IPS-18c (cell line): ENCODE measurements around the gene DPP3.
"Not testable (repeated sequence)": the region's sequence is repeated elsewhere in the genome, so short reads cannot be mapped to it uniquely, and the experiment has no call there.

Experiments used
- H3K4me3 ChIP-seq: 2 replicates; pipeline ENCODE4 v1.7.0; 2013; ENCODE audit warnings: low read depth, mild to moderate bottlenecking, low read length, moderate library complexity; ENCODE audit not compliant: insufficient read depth
- H3K9me3 ChIP-seq: one replicate; pipeline ENCODE4 v1.6.1; 2013; ENCODE audit warnings: mild to moderate bottlenecking, low read length, moderate library complexity; ENCODE audit not compliant: control insufficient read depth, insufficient read depth

Gene DPP3

DNA sequence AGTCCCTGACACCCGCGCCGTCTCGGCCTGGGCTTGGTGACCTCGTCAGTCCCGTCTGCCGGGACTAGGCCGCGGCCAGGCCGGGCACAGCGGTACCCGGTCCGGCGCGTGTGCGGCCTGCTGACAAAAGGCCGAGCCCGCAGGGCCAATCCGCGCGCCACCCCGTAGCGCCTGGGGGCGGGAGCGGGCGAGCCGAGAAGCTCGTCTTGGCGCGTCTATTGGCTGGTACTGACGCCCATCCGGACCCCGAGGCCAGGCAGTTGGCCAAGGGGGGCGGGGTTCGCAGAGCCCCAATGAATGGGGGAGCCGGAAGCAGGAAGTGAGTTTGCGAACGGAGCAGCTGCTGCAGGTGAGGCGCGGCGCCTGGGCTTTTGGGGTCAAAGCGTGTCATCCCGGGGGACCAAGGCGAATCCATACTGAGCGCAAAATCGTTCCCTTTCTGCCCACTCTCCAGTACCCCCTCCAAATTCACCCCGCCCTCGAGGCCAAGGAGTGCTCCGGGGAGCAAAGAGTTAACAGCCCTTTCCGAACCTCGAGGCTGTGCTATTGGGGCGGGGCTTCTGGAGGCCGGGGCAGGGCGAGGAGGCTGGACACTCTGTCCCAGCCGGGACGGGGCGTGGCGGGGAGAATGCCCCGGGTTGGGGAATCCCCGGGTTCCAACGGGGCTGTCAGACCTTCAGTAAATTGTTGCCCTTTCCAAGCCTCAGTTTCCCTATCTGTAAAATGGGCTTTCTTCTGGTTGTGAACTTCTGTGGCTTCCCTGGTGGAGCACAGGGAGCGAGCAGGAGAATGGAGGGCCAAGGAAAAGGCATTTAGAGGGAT is at the start of gene DPP3:
DPP3 (plus strand) TSS at position 318 of the 822 bp plus-strand sequence. CDS start 1,767 bp downstream, outside the sequence.
- H3K4me3 ChIP-seq = peak within 1 kb of the TSS; percentile 88
- no peaks in the 10 kb centered on the region for H3K9me3 ChIP-seq

DNA sequence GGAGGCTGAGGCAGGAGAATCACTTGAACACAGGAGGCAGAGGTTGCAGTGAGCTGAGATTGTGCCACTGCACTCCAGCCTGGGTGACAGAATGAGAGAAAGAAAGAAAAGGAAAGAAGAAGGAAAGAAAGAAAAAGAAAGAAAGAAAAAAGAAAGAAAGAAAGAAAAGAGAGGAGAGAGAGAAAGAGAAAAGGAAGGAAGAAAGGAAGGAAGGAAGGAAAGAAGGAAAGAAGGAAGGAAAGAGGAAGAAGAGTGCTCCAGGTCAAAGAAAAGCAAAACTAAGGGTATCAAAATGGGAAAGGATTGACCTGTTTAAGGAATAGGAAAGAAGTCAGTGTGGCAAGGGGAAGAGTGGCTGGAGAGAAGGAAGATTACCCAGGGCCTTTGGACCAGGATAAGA is 48.9 kb upstream of the DPP3 start:
- H3K4me3 ChIP-seq = not testable (repeated sequence)

GRCh38 chr11:66431871-66432329 is 48.3 kb upstream of the DPP3 start:
- not testable (repeated sequence) for H3K9me3 ChIP-seq, H3K4me3 ChIP-seq

More for the DNA sequence above, 48.9 kb upstream of the DPP3 start:
- H3K9me3 ChIP-seq = not testable (repeated sequence)

DNA sequence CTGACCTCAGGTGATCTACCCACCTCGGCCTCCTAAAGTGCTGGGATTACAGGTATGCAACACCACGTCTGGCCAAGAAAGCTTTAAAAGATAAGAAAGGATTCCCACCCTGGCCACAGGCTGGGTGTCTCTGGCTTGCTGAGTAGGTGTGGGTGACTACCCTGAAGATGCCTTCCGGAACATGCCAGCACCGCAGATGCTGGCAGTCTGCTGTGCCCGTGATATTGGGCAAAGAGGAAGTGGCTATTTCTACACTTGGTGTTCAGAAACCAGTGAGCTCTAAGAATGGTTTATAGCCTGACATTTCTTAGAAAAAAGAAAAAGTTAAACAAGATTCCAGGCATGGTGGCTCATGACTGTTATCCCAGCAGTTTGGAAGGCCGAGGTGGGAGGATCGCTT is 47.6 kb upstream of the DPP3 start:
- H3K9me3 ChIP-seq = no peaks in the 10 kb centered on the region
- no peak overlapping the region for H3K4me3 ChIP-seq

DNA sequence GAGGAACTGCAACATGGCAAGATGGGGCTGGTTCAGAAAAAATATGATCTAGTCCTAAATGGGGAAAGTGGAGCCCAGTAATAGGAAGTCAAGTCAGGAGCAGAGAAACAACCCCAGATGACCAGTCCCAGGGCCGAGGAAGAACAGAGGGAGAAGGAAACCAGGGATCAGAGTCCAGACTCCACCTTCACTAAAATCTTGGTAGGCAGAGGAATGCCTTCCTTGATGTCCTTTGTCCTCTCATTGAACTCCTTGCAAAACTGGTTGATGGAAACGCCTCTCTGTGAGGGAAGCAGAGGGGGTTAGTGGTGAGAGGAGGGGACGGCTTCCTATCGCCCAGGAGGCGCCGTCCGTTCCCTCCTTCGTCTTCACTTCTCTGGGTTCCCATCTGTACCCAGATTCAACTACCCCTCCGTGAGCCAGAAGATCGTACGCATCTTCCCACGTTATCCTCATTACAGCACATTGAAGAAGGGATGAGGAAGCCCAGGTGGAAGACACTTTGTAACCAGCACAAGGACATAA is 42.2 kb upstream of the DPP3 start:
- peaks cover 2% of the 10 kb centered on the region for H3K9me3 ChIP-seq
- H3K4me3 ChIP-seq = peak overlapping the region; percentile 95

DNA sequence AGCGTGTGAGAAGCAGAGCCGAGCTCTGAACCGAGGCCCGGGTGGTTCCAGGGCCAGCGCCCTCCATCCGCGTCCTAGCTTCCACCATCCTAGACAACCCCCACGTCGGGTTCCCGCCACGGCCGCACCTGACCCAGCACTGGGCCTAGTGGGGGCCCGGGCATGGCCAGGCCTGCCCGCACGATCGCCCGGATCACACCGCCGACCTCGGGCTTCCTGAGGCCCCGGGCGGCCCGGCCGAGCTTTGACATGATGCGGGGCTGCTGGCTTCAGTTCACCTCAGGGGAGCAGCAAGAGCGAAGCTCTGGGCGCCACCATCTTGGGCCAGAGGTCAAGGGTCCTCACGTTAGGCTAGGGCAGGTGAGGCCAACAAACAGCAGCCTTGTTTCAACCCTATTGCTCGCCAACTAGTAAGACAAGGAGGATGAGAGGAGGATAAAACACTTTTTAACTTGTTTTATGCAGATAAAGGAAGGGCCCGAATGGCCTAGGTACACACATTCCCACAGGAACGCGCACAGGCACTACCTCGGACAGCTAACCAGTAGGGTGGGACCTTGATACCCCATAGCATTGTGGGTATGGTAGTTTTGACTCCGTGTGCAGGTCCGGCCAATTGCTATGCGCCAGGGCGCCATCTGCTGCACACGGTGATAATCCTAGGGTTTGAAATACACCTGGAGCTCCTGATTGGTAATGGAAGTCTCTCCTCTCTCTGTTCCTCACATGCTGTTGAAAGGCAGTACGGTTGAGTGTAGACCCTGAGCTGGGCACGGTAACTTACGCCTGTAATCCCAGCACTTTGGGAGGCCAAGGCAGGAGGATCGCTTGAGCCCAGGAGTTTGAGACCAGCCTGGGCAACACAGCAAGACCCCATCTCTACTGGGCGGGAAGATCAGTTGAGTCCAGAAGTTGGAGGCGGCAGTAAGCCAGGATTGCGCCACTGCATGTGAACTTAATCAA is 41.4 kb upstream of the DPP3 start, which contains the start of gene MRPL11:
MRPL11 (minus strand) TSS at position 345 of the 963 bp plus-strand sequence; CDS start at position 251, 94 bp downstream.
- H3K4me3 ChIP-seq = peak within 1 kb of the TSS; percentile 95
- peaks cover 3% of the 10 kb centered on the region for H3K9me3 ChIP-seq

DNA sequence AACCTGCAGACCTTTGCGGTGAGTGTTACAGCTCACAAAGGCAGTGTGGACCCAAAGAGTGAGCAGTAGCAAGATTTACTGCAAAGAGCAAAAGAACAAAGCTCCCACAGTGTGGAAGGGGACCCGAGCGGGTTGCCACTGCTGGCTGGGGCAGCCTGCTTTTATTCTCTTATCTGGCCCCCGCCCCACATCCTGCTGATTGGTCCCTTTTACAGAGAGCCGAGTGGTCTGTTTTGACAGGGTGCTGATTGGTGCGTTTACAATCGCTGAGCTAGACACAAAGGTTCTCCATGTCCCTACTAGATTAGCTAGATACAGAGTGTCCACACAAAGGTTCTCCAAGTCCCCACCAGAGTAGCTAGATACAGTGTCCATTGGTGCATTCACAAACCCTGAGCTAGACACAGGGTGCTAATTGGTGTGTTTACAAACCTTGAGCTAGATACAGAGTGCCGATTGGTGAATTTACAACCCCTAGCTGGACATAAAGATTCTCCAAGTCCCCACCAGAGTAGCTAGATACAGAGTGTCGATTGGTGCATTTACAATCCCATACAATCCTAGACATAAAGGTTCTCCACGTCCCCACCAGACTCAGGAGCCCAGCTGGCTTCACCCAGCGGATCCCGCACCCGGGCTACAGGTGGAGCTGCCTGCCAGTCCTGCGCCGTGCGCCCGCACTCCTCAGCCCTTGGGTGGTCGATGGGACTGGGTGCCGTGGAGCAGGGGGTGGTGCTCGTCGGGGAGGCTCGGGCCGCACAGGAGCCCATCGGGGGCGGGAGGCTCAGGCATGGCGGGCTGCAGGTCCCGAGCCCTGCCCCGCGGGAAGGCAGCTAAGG is 39.9 kb upstream of the DPP3 start:
- not testable (repeated sequence) for H3K9me3 ChIP-seq, H3K4me3 ChIP-seq

DNA sequence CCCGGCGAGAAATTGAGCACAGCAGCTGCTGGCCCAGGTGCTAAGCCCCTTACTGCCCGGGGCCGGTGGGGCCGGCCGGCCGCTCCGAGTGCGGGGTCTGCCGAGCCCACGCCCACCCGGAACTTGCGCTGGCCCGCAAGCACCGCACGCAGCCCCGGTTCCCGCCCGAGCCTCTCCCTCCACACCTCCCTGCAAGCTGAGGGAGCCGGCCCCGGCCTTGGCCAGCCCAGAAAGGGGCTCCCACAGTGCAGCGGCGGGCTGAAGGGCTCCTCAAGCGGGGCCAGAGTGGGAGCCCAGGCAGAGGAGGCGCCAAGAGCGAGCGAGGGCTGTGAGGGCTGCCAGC is 39.3 kb upstream of the DPP3 start:
- not testable (repeated sequence) for H3K4me3 ChIP-seq, H3K9me3 ChIP-seq

GRCh38 chr11:66443602-66444001 is 36.6 kb upstream of the DPP3 start:
- H3K9me3 ChIP-seq = peaks cover 7% of the 10 kb centered on the region
- no peak overlapping the region for H3K4me3 ChIP-seq

GRCh38 chr11:66447012-66447411 is 33.2 kb upstream of the DPP3 start:
- peaks cover 7% of the 10 kb centered on the region for H3K9me3 ChIP-seq
- H3K4me3 ChIP-seq = no peak overlapping the region

DNA sequence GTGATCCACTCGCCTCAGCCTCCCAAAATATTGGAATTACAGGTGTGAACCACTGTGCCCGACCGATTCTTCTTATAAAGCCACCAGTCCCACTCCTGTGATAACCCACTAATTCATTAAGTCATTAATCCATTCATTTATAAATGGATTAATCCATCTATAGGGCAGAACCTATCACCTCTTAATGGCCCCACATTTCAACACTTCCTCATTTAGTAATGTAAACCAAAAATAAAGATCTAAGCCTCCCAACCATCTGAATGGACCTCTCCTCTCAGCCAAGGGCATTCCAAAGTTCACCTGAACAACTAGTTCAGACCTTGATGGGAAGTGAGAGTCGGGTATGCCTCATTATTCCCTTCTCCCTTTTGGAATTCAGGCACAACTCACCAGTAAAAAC is 31.7 kb upstream of the DPP3 start:
- Histone ChIP-seq H3K4me3 (no peak overlapping the region), H3K9me3 (peaks cover 5% of the 10 kb centered on the region)

DNA sequence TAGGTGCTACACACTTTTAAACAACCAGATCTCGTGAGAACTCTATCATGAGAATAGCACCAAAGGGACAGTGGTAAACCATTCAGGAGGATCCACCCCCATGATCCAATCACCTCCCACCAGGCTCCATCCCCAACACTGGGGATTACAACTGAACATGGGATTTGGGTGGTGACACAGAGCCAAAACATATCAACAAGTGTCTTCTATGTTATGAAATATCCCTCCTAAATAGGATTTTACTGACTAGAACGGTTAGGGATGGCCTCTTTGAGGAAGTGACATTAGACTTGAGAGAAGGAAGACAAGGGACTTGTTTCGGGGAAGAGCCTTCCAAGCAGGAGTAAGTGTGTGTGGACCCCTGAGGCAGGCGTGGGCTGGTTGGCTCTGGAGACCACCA is 29.7 kb upstream of the DPP3 start:
- Histone ChIP-seq H3K4me3 (no peak overlapping the region), H3K9me3 (peaks cover 2% of the 10 kb centered on the region)

GRCh38 chr11:66451663-66452062 is 28.6 kb upstream of the DPP3 start:
- H3K9me3 ChIP-seq = peaks cover 2% of the 10 kb centered on the region
- H3K4me3 ChIP-seq = no peak overlapping the region

DNA sequence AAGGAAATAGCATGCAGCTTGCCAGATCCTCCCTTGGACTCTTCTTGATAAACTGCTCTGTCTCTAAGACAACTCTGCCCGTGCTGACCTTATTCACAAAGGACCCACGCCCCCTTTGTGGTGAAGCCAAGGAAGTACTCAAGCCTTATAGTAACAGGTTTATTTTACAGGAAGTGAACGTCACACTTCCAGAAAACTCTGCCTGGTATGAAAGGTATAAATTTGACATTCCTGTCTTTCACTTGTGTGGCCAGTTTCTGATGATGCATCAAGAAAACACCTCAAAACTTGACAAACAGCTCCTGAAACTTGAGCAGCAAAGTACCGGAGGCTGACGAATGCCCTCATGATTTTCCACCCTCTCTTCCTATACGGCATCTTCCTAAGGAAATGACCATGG is 26.0 kb upstream of the DPP3 start:
- Histone ChIP-seq H3K4me3 (no peak overlapping the region), H3K9me3 (peaks cover 2% of the 10 kb centered on the region)

GRCh38 chr11:66454828-66455227 is 25.4 kb upstream of the DPP3 start:
- no peak overlapping the region for H3K4me3 ChIP-seq
- peaks cover 2% of the 10 kb centered on the region for H3K9me3 ChIP-seq

DNA sequence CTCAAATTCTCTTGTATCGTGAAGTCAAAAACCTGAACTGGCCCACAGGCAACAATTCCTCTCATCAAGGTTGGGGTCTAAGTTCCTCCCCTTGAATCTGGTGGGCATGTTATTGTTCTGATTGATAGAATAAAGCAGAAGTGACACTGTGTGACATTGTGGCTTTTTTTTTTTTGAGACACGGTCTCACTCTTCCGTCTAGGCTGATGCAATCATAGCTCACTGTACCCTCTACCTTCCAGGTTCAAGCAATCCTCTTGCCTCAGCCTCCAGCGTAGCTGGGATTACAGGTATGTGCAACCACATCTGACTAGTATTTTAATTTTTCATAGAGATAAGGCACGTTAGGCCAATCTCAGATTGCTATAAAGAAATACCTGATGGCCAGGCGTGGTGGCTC is 22.4 kb upstream of the DPP3 start:
- Histone ChIP-seq H3K9me3 (peaks cover 4% of the 10 kb centered on the region), H3K4me3 (no peak overlapping the region)
